Subcutaneous adipose tissue (tissue), 4 donors: Measurements from ENCODE around the gene IDH3A. TPM values are rescaled to one million over a fixed set of nuclear protein-coding genes. Genes with fewer than 3 reads are reported as not detected.

Experiments
- CTCF ChIP-seq: fragments of 450-650 bp; IDR thresholded peaks from one replicate; pipeline ENCODE4 v1.5.1; 2016; ENCODE audit warnings: low read depth, mild to moderate bottlenecking, control low read depth, antibody characterized with exemption, moderate library complexity
- total RNA-seq, 4 donors: library from RNA; depleted of rRNA; stranded (reverse); fragments of >200 nt; gene quantifications; one replicate each; pipeline ENCODE4 v1.1.0, GENCODE V29; 2016

IDH3A gene
- total RNA-seq, 4 donors from 2014 or later, result 51.5 to 96.8 (median 61.1) TPM

- TF ChIP-seq CTCF, result no peak
Measured at GRCh38 chr15:78209646-78210348, 60.6 kb downstream of the IDH3A start.

GRCh38 chr15:78210349-78210717 lies 61.2 kb downstream of the IDH3A start:
- no peak for TF ChIP-seq CTCF

- TF ChIP-seq CTCF, result no peak
Measured at GRCh38 chr15:78211189-78211921, 62.2 kb downstream of the IDH3A start.

- no peak for TF ChIP-seq CTCF
Measured at GRCh38 chr15:78212008-78212407, 62.8 kb downstream of the IDH3A start.

- TF ChIP-seq CTCF, result no peak
Measured at GRCh38 chr15:78212546-78213424, 63.6 kb downstream of the IDH3A start.

GRCh38 chr15:78213425-78213750 lies 64.2 kb downstream of the IDH3A start:
- TF ChIP-seq CTCF, result no peak

GRCh38 chr15:78213956-78214355 lies 64.8 kb downstream of the IDH3A start:
- no peak for TF ChIP-seq CTCF
